Activated CD4-positive, CD25-positive, alpha-beta regulatory T cell treated with anti-CD3 and anti-CD28 coated beads, Interleukin-2, amount 50 U/mL, for 16 hours (primary cell): ENCODE results near the gene GYG2.
"Not testable (repeated sequence)": the region's sequence is repeated elsewhere in the genome, so short reads cannot be mapped to it uniquely, and the experiment has no call there.

Source experiments
- DNase-seq: peaks from one replicate; pipeline ENCODE4 v3.0.0-alpha.2; 2020; ENCODE audit warnings: low read depth, low spot score

Gene GYG2

DNA sequence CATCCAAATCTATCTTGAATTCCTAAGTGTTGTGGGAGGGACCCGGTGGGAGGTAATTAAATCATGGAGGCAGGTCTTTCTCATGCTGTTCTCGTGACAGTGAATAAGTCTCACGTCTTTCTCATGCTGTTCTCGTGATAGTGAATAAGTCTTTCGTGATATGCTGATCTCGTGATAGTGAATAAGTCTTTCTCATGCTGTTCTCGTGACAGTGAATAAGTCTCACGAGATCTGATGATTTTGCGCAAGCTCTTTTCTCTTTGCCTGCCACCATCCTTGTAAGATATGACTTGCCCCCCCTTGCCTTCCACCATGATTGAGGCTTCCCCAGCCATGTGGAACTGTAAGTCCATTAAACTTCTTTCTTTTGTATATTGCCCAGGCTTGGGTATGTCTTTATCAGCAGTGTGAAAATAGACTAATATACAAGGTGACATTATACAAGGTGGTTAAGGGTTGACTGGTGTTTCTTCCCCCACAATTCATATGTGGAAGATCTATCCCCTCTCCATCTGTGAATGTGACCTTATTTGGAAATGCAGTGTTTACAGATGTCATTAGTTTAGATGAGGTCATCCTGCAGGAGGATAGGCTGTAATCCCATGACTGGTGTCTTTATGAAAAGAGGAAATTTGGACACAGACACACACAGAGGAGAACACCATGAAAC lies 72.8 kb downstream of the GYG2 start:
- no peak for DNase-seq

DNA sequence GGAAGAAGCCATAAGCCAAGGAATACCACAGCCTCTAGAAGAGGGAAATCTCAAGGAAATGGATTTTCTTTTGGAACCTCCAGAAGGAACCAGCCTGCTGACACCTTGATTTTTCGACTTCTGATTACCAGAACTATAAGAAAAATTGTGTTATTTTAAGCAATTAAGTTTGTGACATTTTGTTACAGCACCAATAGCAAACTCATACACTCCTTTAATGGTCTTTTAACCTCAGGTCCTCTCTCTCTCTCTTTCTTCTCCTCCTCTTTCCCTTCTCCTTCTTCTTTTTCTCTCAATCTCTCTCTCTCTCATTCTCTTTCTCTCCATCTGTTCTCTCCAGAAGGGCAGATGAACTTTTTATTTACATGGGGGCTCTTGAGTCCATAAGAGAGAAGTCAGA lies 74.1 kb downstream of the GYG2 start:
- DNase-seq, result no peak

DNA sequence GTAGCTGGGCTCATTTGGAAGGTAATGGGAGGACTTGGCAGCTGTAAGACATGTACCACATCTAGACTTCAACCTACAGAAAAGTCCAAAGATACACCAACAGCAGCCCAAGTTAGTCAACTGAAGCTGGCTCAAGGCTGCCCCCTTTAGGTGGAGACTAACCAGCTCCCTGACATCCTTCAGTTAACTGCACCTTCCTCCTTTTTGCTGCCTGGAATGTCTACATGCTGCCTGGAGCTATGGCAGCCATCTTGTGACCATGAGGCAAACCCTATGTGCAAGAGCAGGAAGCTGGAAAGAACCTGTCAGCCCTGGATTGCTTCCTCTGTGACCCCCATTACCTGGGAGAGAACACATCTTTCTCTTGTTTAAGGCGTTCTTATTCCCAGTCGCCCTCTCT lies 74.6 kb downstream of the GYG2 start:
- DNase-seq, result no peak

DNA sequence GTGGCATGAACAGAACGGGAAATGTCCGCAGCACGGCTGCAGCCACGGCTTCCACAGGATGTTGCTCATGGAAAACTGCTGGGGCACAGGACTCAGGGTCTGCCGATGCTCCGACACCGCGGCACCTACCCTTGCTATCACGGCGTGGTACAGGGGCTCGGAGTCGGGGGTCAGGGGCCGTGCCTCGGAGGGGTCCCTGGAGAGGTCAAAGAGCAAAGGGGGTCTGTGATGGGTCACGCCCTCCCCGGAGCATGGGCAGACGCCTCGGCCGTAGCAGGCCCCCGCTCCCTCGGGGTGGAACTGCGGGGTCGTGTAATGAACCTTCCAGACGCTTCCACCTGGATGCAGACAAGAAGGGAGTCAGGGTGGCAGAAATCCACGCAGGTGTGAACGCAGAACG lies 78.6 kb downstream of the GYG2 start:
- no peak for DNase-seq

DNA sequence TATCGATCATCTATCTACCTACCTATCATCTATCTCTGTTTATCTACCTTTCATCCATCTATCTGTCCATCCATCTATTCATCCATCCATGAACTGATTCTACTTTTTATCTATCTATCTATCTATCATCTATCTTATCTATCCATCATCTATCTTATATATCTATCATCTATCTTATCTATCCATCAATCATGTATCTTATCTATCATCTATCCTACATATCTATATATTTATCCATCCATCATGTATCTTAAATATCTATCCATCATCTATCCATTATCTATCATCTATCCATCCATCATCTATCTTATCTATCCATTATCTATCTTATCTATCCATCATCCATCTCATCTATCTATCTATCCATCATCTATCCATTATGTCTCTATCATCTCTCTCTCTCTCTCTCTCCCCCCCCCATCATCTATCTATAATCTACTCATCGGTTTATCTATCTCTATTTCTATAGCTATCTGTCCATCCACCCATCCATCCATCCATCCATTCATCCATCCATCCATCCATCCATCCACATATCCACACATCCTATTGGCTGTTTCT lies 79.5 kb downstream of the GYG2 start:
- no peak for DNase-seq

DNA sequence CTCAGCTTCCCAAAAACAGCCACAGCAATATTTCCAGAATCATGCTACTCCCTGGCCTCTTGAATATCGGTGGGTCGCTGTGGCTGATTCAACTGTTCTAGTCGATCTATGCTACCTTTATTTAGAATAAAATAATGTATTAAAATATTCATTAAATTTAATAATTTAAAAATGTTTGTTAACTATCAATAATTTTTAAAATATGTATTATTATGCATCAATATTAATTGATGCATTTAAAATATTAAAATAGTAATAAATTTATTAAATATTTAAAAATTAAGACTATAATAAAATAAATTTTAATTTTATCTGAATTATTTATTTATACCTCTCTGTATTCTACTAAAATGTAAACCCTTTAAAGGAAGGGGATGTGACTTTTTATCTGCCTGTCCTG lies 81.4 kb downstream of the GYG2 start:
- no peak for DNase-seq

DNA sequence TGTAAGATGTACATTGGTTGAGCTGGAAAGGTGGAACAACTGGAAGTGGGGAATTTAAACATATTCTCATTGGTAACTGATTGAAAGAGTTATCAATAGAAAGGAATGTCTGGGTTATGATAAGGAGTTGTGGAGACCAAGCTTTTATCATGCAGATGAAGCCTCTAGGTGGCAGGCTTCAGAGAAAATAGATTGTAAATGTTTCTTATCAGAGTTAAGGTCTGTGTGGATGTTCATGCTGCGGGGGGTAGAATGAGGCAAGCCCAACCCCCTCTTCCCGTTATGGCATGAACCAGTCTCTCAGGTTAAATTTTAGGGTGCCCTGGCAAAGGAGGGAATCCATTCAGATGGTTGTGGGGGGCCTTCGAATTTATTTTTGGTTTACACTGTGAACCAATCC lies 84.4 kb downstream of the GYG2 start:
- DNase-seq, result no peak

DNA sequence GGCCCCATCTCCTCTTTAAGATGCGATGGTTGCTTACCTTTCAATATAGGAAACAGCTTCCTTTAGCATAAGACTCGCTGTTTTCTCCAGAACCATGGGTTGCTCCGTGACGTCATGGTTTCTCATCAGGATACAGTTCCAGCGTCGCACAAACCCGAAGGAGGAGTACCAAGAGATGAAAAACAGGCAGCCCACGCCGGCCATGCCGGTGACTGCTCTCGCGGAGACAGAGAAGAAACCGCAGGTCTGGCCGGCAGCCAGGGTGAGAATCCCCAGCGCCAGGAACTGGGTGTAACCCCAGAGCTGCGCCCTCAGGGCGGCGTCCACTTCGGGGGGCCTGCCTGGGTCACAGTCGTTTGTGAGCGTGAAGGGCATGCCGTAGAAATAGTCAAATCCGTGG lies 89.0 kb downstream of the GYG2 start:
- DNase-seq, result no peak

DNA sequence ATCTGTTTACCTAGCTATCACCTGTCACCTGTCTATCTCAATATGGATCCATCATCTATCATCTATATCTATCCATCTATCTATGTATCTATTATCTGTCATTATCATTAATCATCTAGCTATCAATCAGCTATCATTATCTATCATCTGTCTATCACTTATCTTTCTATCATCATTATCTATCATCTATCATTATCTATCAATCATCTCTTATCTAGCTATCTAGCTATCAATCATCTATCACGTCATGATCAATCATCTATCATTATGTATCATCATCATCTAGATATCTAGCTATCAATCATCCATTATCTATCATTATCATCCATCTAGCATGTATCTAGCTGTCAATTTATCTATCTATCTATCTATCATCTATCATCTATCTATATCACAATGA lies 92.5 kb downstream of the GYG2 start:
- DNase-seq, result no peak

DNA sequence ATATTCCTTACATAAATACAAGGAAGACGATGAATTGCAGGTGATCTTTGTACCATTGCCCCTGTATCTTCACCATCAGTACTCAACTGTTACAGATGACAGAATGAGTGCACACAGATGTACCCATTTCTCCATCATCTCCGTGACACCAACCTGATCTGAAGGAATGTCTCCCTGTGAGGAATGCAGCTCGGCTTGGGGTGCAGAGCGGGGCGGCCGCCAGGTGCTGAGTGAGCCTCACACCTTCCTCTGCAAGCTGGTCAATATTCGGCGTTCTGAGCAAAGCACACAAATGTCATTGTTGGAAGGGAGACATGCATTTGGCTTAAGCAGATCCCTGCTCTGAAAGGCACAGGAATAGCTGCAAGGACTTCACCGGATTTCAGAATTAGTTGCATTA lies 93.0 kb downstream of the GYG2 start:
- DNase-seq, result no peak

DNA sequence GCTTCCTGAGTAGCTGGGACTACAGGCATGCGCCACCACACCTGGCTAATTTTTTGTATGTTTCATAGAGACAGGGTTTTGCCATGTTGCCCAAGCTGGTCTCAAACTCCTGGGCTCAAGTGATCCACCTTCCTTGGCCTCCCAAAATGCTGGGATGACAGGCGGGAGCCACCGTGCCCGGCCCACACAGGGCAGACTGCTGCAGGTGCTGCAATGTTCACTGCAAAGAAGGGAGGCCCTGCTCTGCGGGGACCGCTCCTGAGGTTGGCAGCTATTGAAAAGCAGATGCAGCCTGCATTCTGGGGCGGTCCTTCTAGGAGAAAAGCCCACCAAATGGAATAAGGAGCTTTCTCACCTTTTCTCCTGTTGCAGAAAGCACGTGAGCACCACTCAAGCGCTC lies 95.4 kb downstream of the GYG2 start:
- DNase-seq, result no peak

DNA sequence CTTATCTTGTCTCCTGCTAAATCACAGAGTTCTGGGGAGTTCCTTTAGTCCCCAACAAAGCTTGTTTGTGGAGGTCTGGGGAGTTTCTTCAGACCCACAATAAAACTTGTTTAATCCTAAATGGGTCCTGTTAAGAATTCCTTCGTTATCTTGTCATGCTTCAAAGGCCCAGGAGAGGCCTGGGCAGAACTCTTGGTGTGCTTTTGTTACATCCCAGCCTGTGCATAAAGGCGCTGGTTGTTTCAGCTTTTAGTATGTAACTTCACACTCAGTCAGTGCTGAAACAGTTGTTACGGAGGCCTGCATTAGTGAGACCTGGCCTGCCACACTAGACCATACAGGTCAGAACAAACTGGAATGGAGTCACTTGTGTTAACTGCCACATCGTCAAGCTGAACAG lies 97.5 kb downstream of the GYG2 start:
- DNase-seq, result not testable (repeated sequence)

DNA sequence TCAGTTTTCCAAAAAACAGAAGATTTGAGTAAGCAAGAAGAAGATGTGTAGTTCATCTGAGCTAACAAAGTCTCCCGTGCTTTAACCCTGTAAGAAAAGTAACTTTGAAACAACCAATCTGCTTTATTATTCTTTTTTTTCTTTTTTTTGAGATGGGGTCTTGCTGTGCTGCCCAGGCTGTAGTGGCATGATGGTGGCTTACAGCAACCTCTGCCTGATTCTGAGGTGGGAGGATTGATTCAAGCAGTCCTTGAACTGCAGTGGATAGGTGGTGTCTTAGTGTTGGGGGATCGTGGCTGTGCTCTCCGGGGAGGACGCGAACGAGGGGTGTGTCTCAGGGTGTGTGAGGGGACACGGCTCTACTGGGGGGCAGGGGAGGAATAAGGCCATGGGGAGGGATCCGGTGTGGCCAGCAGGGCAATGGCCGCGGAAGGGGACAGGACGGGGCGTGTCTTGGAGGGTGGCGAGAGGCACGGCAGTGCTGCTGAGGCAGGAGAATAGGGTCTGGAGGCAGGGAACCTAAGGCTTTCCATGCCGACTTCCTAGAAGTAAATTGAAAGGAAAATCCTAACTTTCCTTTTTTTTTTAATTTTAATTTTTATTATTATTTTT lies 98.0 kb downstream of the GYG2 start:
- DNase-seq, result no peak

DNA sequence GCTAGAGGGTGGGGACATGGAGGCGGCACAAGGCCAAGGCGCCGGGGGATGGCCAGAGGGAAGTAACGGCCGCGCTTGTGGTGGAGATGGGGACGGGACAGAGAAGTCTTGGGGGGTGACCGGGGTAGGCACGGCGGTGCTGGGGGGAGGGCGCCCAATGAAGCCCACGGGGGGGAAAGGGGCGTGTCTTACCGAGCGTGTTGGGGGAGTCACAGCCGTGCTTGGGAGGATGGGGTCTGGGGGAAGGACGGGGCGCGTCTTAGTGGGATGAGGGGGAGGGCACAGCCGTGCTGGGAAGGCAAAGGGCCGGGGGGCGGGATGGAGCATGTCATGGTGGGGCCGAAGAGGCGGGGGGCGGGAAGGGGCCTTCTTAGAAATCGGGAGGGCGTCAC lies 99.5 kb downstream of the GYG2 start:
- DNase-seq, result no peak

DNA sequence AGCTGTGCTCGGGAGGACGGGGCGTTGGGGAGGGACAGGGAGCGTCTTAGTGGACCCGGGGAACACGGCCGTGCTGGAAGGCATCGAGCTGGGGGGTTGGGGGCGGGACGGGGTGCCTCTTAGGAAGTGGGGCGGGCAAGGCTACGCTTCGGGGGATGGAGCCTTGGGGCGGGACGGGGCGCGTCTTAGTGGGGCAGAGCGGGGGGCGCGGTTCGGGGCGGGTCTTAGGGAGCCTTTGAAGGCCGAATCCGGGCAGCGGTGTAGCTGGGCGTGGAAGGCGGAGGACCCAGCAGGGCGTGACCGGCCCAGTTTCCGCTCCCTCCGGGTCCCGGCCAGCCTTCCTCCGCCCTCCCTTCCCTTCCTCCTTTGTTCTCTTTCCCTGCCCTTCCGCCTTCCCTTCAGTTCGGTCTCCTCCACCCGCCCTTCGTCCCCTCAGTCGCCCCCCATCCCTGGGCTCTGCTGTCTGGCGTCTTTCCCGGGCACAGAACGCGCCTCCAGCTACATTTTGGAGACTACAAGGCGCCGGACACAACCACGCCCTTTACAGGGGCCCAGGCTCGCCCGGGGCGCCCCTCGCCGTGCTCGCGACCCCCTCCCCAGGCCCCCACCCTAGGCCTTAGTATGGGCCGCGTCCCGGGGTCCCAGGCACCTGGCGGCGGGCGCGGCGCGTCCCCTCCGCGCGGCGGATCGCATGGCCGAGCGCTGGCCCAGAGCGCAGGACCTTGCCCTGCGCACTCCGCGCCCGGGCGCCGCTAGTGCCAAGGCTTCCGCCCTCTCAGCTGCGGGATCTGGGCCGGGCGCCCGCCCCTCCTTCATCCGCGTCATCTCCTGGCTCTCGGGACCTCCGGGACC lies 100.1 kb downstream of the GYG2 start, which contains the start of gene ARSD:
Gene ARSD, minus strand, starts transcription at position 757 of the 852 bp plus-strand sequence. Its CDS starts 64 bp downstream, at position 693.
- no peak for DNase-seq

DNA sequence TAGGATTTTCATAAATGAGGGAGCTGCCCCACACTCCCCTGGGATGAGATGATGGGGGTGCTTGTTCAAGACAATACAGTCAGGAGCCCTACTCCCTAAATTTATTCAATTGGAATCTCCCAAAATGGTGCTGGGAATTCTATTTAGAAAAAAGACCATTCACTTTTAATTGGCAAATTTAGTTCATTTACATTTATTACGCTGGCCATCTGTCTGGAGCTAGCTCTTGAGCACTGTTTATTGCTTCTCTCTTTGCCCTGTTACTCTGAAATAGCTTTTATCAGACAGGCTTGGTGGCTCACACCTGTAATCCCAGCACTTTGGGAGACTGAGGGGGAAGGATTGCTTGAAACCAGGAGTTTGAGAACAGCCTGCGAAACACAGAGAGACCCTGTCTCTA lies 102.4 kb downstream of the GYG2 start:
- DNase-seq, result no peak

DNA sequence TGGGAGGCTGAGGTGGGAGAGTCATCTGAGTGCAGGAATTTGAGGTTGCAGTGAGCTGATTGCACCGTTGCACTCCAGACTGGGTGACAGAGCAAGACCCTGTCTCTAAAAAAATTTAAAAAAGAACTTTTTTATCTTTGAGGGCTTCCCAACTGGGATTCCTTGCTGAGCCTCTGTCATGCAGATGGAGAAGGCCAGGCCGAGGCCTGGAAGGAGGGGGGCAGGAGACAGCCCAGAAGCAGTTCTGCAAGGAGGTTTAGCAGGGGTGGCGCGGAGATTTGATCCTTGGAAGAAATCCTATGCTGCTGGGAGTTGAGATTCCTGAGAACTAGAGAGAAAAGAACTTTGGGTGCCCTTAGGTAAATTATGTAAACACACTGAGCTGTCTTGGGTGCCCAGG lies 102.9 kb downstream of the GYG2 start:
- no peak for DNase-seq
